Smooth muscle cell of the brain vasculature (primary cell): ENCODE results near the gene CCT6A.
"Not testable (repeated sequence)": the region's sequence is repeated elsewhere in the genome, so short reads cannot be mapped to it uniquely, and the experiment has no call there.

ENCODE experiments used
- DNase-seq: peaks from one replicate; pipeline ENCODE4 v3.0.0-alpha.2; 2012; ENCODE audit warnings: low read depth, low spot score

CCT6A gene

GRCh38 chr7:56051053-56051338 lies 569 bp upstream of the CCT6A start:
- no peak for DNase-seq

GRCh38 chr7:56053379-56053778 lies 1.8 kb downstream of the CCT6A start:
- DNase-seq = no peak

- no peak for DNase-seq
Measured at GRCh38 chr7:56053993-56054392, 2.4 kb downstream of the CCT6A start.

- no peak for DNase-seq
Measured at GRCh38 chr7:56062382-56062781, 10.8 kb downstream of the CCT6A start.

DNA sequence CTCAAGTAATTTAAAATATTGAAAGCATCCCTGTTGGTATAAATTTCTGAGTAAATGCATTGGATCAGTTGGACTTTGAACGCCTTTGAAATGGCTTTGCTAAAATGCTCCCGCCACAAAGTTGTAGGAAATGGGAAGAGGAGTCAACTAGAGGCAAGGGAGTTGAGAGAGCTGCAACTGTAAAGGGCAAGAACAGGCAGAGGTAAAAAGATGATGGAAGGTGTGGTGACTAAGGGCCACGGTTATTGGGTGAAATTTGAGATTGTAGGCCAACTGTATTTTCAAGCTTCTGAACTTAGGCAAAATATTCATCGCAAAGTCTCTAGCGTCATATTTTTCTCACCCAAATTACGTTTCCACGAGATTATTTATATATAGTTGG lies 11.9 kb downstream of the CCT6A start:
- no peak for DNase-seq

GRCh38 chr7:56063882-56064625 lies 12.5 kb downstream of the CCT6A start, which contains the start of gene SUMF2:
TSS of gene SUMF2 (plus strand) at chr7:56064286. CDS start at chr7:56064312, 26 bp downstream.
- peak; percentile 74 for DNase-seq

- not testable (repeated sequence) for DNase-seq
Measured at GRCh38 chr7:56066376-56066775, 14.8 kb downstream of the CCT6A start.

DNA sequence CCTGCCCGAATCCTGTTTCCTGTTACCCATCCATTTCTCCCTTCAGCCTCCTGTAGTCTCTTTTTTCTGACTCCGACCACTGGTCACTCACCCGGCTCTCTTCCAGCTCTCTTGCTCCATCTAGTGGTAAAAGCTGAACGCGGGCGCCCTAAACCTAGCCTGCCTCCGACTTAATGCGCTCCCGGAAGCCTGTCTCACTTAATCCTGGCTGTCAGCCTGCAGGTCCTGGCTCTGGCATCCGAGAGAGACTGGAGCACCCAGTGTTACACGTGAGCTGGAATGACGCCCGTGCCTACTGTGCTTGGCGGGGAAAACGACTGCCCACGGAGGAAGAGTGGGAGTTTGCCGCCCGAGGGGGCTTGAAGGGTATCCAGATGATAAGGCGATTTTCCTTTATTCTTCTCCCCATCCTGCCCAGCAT lies 22.8 kb downstream of the CCT6A start:
- peak; percentile 43 for DNase-seq

- no peak for DNase-seq
Measured at GRCh38 chr7:56077681-56078080, 26.1 kb downstream of the CCT6A start.

DNA sequence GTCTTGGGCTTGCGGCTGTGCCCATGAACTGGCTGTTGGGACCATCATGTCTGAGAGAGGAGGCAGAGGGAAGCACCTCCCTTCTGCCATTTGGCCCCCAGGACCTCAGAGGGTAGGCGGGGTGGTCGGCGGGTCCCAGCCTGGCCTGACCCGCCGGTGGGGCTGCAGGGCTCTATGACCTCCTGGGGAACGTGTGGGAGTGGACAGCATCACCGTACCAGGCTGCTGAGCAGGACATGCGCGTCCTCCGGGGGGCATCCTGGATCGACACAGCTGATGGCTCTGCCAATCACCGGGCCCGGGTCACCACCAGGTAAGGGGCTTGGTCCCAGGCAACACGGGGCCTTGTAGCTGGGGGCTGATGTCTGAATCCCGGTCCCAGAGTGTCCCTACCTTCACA lies 26.6 kb downstream of the CCT6A start:
- DNase-seq = no peak

- DNase-seq = peak; percentile 43
Measured at GRCh38 chr7:56079450-56080185, 28.1 kb downstream of the CCT6A start.

- not testable (repeated sequence) for DNase-seq
Measured at GRCh38 chr7:56080726-56081435, 29.3 kb downstream of the CCT6A start.

GRCh38 chr7:56081626-56082340 lies 30.2 kb downstream of the CCT6A start:
- no peak for DNase-seq

DNA sequence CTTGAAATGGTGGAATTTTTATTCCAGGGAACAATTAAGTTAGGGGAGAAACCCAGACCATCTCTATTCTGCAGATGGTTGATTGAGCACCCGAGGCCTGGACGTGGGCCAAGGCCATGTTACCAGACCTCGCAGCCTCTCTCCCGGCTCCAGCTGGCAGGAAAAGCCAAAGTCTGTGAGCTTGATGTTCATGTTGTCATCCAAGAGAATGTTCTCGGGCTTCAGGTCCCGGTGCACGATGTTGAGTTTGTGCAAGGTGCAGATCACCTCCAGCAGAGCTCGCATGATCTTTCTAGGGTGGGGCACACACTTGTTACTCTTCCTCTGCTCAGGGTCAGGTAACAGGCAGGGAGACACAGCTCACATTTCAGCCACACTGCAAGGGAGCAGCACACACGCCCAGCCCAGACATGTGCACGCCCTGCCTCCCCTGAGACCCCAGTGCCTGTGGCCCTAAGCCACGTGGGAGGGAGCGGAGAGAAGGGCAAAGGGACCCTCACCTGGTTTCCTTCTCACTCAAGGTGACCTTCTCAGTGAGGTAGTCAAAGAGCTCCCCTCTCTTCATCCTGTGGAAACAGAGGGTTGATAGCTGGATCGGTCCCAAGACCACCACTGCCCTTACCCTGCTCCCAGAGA lies 31.7 kb downstream of the CCT6A start:
- no peak for DNase-seq

GRCh38 chr7:56086761-56087160 lies 35.2 kb downstream of the CCT6A start:
- no peak for DNase-seq

GRCh38 chr7:56087445-56087844 lies 35.9 kb downstream of the CCT6A start:
- no peak for DNase-seq

GRCh38 chr7:56091591-56091990 lies 40.0 kb downstream of the CCT6A start:
- no peak for DNase-seq

GRCh38 chr7:56092388-56092787 lies 40.8 kb downstream of the CCT6A start:
- DNase-seq = not testable (repeated sequence)

DNA sequence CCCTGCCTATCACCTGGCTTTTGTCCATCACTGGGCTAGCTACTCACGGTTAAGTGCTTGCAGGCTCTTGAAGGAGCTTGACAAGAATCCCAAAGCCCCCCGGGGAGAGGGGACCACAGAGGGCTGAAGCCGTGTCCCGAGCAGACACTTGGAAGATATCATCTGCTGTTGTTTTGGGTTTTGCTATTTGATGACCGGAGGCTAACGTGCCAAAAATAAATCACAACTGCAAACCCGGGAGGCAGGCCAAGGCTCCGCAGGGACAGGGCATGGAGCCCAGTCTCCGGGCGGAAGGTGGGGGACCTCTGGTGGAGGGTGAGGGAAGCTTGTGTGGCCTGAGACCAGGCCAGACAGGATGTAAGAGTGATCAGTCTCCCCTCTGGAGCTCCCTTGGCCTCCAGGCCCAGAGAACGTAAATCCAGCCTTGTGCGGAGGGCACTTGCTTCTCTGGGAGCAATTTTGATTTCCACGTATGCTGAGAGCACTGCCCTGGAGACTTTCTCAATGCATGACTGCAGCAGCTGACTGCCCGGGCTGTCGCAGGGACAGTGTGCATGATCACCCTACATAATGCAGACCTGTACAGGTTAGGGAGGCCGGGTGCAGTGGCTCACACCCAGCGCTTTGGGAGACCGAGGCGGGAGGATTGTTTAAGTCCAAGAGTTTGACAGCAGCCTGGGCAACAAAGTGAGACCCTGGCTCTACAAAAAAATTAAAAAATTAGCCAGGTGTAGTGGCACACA lies 41.4 kb downstream of the CCT6A start, which contains the start of gene PHKG1:
Gene PHKG1, minus strand, starts transcription at position 164 of the 743 bp plus-strand sequence. CDS start 4,011 bp downstream, outside the sequence.
- peak; percentile 59 for DNase-seq

- no peak for DNase-seq
Measured at GRCh38 chr7:56097700-56098099, 46.1 kb downstream of the CCT6A start.
